ENCODE results near the gene LRRC42. TPM values are rescaled to one million over a fixed set of nuclear protein-coding genes. Genes with fewer than 3 reads are reported as not detected.

The LRRC42 gene
- total RNA-seq, 4 donors from 2014 or later: 18.7 to 24.3 (median 23.3) TPM

DNA sequence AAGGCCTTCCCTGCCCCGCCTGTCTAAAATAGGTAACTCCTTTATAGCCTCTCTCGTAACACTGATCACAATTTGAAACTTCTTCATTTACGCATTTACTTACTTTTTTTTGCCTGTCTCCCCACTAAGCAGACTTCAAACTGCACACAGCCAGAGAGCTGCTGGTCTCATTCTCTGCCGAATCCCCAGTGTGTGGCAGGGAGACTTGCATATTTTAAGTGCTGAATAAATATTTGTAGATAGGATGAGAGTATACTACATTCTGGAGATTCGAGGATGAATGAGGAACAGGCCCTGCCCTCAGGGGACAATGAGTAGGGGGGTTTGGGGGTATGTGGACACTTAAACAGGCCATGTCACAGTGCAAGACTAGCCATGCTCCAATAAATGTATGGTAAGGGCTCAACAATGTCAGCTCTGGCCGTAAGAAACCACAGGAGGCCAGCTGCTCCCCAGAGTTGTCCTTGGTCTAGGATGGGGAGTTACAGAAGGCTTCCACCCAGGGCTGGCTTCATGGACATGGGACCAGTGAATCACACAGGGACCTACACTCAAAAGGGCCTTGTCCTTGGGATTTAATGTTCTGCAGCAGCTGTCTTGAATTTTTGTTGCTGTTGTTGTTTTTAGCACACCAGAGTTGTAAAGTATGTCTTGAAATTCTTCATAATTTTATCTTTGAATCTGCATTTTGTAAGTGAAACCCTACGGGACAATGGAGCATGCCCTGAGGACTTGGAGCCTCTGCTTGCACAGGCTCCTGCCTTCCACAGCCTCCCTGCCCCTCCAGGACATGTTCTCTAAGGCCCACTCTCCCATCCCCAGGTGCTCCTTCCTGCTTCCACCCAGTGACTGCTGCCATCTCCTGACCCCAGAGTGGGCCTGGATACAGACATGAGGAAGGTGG is 43.7 kb upstream of the LRRC42 start:
- WGBS, 2 donors: 71 to 82% methylated on average over 6 to 7 of the region's 7 CpGs

GRCh38 chr1:53905509-53905908 is 40.6 kb upstream of the LRRC42 start:
- intact Hi-C loops (cut with DNase I): no loop called here
- no peak for DNase-seq
- 87 to 96% methylated on average over 7 to 8 of the region's 8 CpGs for WGBS, 2 donors
- no peak overlapping the region for H3K4me3 ChIP-seq
- TF ChIP-seq CTCF (IDR thresholded peaks at IDR 0.05) (no peak), POLR2A (IDR thresholded peaks at IDR 0.05) (no peak)
- H3K4me1 ChIP-seq: peaks cover 0 to 8% (median 0%) of the 10 kb centered on the region in 3 donors
- H3K27me3 ChIP-seq: no peaks in the 10 kb centered on the region
- H3K36me3 ChIP-seq: no peaks in the 10 kb centered on the region
- H3K9me3 ChIP-seq: no peaks in the 10 kb centered on the region
- H3K27ac ChIP-seq: no peak overlapping the region

More for the DNA sequence above, 43.7 kb upstream of the LRRC42 start:
- H3K27me3 ChIP-seq: no peaks in the 10 kb centered on the region
- no peak overlapping the region for H3K27ac ChIP-seq
- intact Hi-C loops (cut with DNase I): no loop called here
- no peaks in the 10 kb centered on the region for H3K36me3 ChIP-seq
- no peak for DNase-seq
- H3K4me3 ChIP-seq: no peak overlapping the region
- TF ChIP-seq POLR2A (IDR thresholded peaks at IDR 0.05) (no peak), CTCF (IDR thresholded peaks at IDR 0.05) (no peak)
- H3K9me3 ChIP-seq: no peaks in the 10 kb centered on the region
- peaks cover 0 to 22% (median 8%) of the 10 kb centered on the region in 3 donors for H3K4me1 ChIP-seq

GRCh38 chr1:53906121-53906520 is 40.0 kb upstream of the LRRC42 start:
- DNase-seq: no peak
- Histone ChIP-seq H3K4me3 (no peak overlapping the region), H3K36me3 (no peaks in the 10 kb centered on the region), H3K27me3 (no peaks in the 10 kb centered on the region), H3K27ac (no peak overlapping the region), H3K9me3 (no peaks in the 10 kb centered on the region), H3K4me1 (peaks cover 0 to 8% (median 0%) of the 10 kb centered on the region in 3 donors)
- WGBS, 2 donors: 84 to 92% methylated on average over 2 to 3 of the region's 4 CpGs
- TF ChIP-seq POLR2A (IDR thresholded peaks at IDR 0.05) (no peak), CTCF (IDR thresholded peaks at IDR 0.05) (no peak)
- intact Hi-C loops (cut with DNase I): no loop called here

GRCh38 chr1:53909946-53910345 is 36.2 kb upstream of the LRRC42 start:
- H3K27me3 ChIP-seq: no peaks in the 10 kb centered on the region
- 60 to 88% methylated on average over 3 of the region's 3 CpGs for WGBS, 2 donors
- no peak for DNase-seq
- H3K27ac ChIP-seq: no peak overlapping the region
- H3K36me3 ChIP-seq: peaks cover 0 to 15% (median 0%) of the 10 kb centered on the region in 3 donors
- H3K9me3 ChIP-seq: no peaks in the 10 kb centered on the region
- H3K4me3 ChIP-seq: no peak overlapping the region
- intact Hi-C loops (cut with DNase I): no loop called here
- H3K4me1 ChIP-seq: peaks cover 0 to 8% (median 0%) of the 10 kb centered on the region in 3 donors
- TF ChIP-seq CTCF (IDR thresholded peaks at IDR 0.05) (no peak), POLR2A (IDR thresholded peaks at IDR 0.05) (no peak)

DNA sequence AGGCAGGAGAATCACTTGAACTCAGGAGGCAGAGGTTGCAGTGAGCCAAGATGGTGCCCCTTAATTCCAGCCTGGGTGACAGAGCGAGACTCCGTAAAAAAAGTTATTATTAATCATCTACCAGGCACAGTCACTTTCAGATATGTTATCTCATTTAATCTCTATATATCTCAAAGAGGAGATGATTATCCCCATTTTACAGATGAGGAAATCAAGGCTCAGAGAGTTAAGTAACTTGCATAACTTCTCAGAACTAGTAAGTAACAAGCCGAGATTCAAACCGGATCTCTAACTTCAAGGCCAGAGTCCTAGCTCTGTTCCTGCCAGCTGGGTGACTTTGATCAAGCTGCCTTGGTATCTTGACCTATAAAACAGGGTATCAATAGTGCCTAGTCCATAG is 34.7 kb upstream of the LRRC42 start:
- H3K27me3 ChIP-seq: no peaks in the 10 kb centered on the region
- H3K4me3 ChIP-seq: no peak overlapping the region
- H3K9me3 ChIP-seq: no peaks in the 10 kb centered on the region
- no peak for DNase-seq
- H3K36me3 ChIP-seq: peaks cover 0 to 27% (median 6%) of the 10 kb centered on the region in 3 donors
- peaks cover 0 to 8% (median 0%) of the 10 kb centered on the region in 3 donors for H3K4me1 ChIP-seq
- TF ChIP-seq POLR2A (IDR thresholded peaks at IDR 0.05) (no peak), CTCF (IDR thresholded peaks at IDR 0.05) (no peak)
- no peak overlapping the region for H3K27ac ChIP-seq
- 93 to 98% methylated on average over 4 of the region's 4 CpGs for WGBS, 2 donors
- intact Hi-C loops (cut with DNase I): no loop called here

Data from esophagus squamous epithelium (tissue), 5 donors.